MG63 (cell line): Measurements from ENCODE around the gene GSK3B. TPM values are rescaled to one million over a fixed set of nuclear protein-coding genes. Genes with fewer than 3 reads are reported as not detected.
"Not testable (repeated sequence)": the region's sequence is repeated elsewhere in the genome, so short reads cannot be mapped to it uniquely, and the experiment has no call there.

Source experiments
- DNase-seq: peaks from one replicate; pipeline ENCODE4 v3.0.0-alpha.2; 2020
- H3K27me3 ChIP-seq: fragments of 250-450 bp; sonication (Bioruptor Pico); 2 replicates; pipeline ENCODE4 v1.5.1; 2020; ENCODE audit warnings: mild to moderate bottlenecking, moderate library complexity
- H3K36me3 ChIP-seq: fragments of 250-450 bp; sonication (Bioruptor Pico); 2 replicates; pipeline ENCODE4 v1.5.1; 2020; ENCODE audit warnings: mild to moderate bottlenecking, moderate library complexity
- H3K4me3 ChIP-seq: fragments of 250-450 bp; sonication (Bioruptor Pico); 2 replicates; pipeline ENCODE4 v1.5.1; 2020; ENCODE audit warnings: mild to moderate bottlenecking, moderate library complexity
- H3K9me3 ChIP-seq: fragments of 250-450 bp; sonication (Bioruptor Pico); 2 replicates; pipeline ENCODE4 v1.5.1; 2020; ENCODE audit warnings: mild to moderate bottlenecking, moderate library complexity
- total RNA-seq: library from RNA; depleted of rRNA; stranded (reverse); fragments of >200 nt; shearing (Covaris generic); gene quantifications from 2 replicates; pipeline ENCODE4 v1.2.3, GENCODE V29; 2014; ENCODE audit warnings: low replicate concordance

The GSK3B gene
- total RNA-seq, 1 experiment from 2014 or later = 22.2 TPM

DNA sequence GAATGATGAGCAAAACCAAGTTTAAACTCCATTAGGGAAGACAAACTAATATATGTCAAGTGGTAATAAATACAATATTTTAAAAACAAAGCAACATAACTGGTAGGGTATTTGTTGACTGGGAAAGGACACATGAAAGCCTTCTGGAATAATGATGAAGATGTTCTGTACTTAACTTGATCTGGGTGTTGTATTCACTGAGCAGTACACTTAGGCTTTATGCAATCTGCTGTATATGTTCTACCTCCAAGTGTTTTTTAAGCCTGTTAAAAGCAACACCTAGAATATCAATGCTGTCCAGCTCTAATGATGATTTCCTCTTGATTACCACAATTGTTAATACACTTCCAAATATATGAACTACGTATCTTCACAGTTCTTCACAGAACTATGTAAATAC lies 46.6 kb downstream of the GSK3B start:
- Histone ChIP-seq H3K36me3 (peaks cover 4% of the 10 kb centered on the region; the same call in 1 of the 2 replicates), H3K27me3 (no peaks in the 10 kb centered on the region), H3K4me3 (no peak overlapping the region), H3K9me3 (peaks cover 12% of the 10 kb centered on the region)
- DNase-seq = no peak

DNA sequence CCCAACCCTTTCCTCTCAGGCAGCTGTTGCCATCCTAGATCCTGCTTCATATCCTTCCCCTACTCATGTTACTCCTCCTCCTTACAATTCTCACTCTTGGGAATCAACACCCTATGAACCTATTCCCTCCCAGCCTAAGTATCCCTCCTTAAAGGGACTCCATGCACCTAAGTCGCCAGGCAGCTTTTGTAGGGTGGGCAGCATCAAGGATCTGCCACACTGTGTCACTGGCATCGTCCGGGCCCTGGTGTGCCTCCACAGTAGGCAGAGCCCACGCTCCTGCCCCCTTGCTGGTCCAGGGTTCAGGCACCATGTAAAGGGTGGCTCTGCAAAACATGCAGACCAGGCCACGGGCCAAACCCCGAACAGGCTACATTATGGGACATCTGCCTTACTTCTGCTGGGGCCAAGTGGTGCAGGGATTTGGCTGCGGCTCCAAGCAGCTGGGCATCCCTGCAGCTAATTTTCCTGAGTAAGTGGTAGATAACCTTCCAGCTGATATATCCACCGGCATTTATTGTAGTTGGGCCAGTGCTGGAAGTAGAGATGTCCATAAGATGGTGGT lies 53.4 kb downstream of the GSK3B start:
- no peak for DNase-seq
- Histone ChIP-seq H3K27me3 (no peaks in the 10 kb centered on the region), H3K4me3 (no peak overlapping the region), H3K9me3 (peaks cover 39% of the 10 kb centered on the region), H3K36me3 (peaks cover 14% of the 10 kb centered on the region)

DNA sequence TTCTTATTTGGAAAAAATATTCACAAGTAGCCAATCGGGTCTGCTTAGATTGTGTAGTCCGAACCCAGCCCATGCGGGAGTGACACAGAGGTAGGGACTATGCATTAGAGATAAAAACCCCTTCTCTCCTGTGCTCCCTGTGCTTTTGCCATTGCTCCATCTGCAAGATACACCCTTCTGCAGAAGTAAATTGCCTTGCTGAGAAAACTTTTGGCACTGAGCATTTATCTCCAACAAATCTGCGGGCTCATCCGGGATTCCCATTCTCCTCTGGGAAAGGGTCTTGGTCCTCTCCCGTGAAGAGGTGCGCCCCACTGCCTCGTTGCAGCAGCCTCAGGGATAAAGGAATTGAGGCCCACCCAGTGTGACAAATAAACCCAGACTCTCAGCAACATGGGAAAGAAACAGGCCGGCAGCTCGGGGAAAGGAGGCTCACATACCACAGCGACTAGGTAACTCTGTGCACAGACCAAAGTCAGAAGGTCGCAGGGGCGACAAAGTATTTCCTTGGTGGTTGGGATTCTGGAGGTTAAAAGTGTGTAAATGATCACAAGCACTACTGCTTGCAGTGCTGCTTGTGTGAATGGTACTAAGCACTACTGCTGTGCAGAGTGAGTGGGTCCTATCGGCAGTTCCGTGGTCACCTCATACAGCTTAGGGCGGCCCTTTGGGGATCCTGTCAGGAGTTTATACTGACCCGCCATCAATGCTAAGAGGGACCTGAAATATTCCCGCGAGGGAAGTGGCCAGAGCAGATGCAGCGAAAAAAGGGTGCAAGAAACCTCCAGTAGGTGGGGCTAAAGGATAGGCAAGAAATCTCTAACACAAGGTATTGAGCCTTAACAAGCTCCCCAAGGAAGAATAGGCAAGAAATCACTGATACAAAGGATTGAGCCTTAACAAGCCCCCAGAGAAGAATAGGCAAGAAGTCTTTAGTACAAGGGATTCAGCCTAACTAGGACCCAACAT lies 54.3 kb downstream of the GSK3B start:
- peaks cover 34% of the 10 kb centered on the region for H3K9me3 ChIP-seq
- no peak overlapping the region for H3K4me3 ChIP-seq
- DNase-seq = no peak
- peaks cover 13% of the 10 kb centered on the region for H3K36me3 ChIP-seq
- H3K27me3 ChIP-seq = no peaks in the 10 kb centered on the region

DNA sequence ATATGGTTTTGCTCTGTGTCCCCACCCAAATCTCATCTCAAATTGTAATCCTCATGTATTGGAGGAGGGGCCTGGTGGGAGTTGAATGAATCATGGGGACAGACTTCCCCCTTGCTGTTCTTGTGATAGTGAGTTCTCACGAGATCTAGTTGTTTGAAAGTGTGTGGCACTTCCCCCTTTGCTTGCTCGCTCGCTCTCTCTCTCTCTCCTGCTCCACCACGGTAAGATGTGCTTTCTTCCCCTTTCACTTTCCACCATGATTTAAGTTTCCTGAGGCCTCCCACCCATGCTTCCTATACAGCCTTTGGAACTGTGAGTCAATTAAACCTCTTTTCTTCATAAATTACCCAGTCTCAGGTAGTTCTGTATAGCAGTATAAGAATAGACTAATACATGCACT lies 60.7 kb downstream of the GSK3B start:
- Histone ChIP-seq H3K4me3 (no peak overlapping the region), H3K36me3 (no peaks in the 10 kb centered on the region), H3K27me3 (no peaks in the 10 kb centered on the region), H3K9me3 (peaks cover 4% of the 10 kb centered on the region; the same call in 1 of the 2 replicates)
- DNase-seq = no peak

DNA sequence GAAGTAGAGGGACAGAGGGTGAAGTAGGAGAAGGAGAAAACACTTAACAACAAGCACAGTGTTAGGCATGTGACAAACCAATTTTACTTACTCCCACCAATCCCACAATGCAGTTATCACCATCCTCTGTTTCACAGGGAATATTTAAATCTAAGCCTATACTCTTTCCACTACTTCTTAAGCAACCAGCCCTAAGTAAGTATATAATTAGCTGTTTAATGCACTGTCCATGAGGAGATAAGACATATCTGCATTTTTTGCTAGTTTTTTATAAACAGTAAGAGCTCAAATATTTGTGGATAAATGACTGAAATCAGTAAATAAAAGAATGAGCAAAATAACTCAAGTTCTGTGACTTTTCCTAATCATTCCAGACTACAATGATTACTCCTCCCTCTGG lies 62.7 kb downstream of the GSK3B start:
- DNase-seq = no peak
- Histone ChIP-seq H3K27me3 (no peaks in the 10 kb centered on the region), H3K9me3 (no peaks in the 10 kb centered on the region), H3K4me3 (no peak overlapping the region), H3K36me3 (no peaks in the 10 kb centered on the region)

DNA sequence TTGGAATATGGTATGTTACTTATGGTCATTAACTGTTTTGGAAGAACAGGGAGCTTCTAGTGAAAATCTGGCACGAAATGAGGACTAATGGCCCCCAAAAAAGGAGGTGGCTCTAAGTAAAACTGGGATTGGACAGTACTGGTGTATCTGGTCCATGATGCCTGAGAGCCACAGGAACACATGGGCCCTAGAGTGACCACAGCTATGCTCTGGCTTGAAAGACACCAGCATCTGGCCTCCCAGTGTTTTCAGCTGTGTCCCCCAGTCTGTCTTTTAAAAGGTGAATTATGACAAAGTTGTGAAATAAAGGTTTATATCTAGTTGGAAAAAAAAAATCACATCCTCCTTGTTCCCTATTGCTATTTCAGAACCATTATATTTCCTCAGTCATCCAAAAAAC lies 64.5 kb downstream of the GSK3B start:
- Histone ChIP-seq H3K4me3 (no peak overlapping the region), H3K27me3 (no peaks in the 10 kb centered on the region), H3K36me3 (no peaks in the 10 kb centered on the region), H3K9me3 (no peaks in the 10 kb centered on the region)
- no peak for DNase-seq

DNA sequence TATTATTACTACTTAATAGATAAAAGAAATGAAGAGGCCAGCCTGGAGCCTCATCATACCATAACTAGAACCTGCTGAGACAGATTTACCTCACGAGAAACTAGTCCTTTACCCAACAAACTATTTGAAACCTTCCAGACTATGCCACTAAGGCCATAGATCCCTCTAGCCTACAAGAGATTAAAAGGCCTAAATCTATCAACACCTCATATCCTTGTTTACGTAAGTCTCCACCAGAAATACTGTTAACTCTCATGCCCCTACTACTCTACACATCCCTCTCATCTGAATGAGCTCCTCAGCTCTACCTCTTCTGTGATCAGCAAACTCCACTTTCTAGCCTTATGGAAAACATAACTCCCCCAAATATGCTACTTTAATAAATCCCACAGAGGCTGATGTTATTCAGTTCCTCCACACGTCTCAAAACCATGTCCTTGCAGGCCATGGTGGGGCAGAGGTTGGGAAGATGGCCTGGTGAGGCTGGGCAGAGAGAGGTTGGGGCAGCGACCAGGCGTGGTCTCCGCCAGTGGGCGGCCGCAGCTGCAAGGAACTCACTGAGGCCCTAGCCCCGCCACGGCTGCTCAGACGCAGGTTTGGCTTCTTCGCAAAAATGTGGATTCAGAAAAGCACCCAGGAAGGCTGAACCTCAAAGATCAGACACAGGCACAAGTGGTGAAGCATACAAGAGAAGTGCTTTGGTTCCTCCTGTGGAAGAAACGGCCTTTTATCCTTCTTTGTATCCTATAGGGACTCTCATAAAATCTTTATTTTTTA lies 65.8 kb downstream of the GSK3B start:
- no peak for DNase-seq
- no peak overlapping the region for H3K4me3 ChIP-seq
- no peaks in the 10 kb centered on the region for H3K27me3 ChIP-seq
- no peaks in the 10 kb centered on the region for H3K36me3 ChIP-seq
- H3K9me3 ChIP-seq = no peaks in the 10 kb centered on the region

DNA sequence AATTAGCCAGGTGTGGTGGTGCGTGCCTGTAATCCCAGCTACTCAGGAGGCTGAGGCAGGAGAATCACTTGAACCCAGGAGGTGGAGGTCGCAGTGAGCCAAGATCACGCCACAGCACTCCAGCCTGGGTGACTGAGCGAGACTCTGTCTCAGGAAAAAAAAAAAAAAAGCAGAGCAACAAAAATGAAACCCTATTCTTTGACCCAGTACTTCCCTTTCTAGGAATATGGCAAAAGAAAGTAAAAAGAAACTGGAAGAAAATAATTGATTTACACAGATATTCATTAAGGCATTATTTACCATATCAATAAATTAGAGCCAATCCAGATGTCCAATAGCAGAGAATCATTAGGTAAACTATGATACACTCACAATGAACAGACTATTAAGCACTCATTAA lies 67.0 kb downstream of the GSK3B start:
- Histone ChIP-seq H3K9me3 (no peaks in the 10 kb centered on the region), H3K4me3 (no peak overlapping the region), H3K36me3 (no peaks in the 10 kb centered on the region), H3K27me3 (no peaks in the 10 kb centered on the region)
- DNase-seq = no peak

DNA sequence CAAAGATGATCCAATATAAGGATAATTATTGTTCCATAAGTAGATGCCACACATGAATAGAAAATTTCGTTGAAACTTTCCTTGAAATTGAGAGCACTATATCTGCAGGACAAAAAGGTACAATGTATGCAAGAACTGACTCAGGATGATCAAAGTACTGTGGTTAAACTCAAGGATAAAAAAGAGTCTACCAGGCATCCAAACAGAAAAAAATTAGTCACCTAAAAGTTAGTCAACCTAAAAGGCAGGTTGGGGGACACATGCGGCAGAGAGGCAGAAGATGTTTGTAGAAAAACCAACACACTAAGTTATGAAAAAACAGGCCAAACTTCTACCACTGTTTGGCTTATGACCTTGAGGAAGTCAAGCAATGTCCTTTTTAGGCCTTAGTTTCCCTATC lies 68.7 kb downstream of the GSK3B start:
- H3K36me3 ChIP-seq = no peaks in the 10 kb centered on the region
- H3K4me3 ChIP-seq = no peak overlapping the region
- no peaks in the 10 kb centered on the region for H3K27me3 ChIP-seq
- no peak for DNase-seq
- no peaks in the 10 kb centered on the region for H3K9me3 ChIP-seq

DNA sequence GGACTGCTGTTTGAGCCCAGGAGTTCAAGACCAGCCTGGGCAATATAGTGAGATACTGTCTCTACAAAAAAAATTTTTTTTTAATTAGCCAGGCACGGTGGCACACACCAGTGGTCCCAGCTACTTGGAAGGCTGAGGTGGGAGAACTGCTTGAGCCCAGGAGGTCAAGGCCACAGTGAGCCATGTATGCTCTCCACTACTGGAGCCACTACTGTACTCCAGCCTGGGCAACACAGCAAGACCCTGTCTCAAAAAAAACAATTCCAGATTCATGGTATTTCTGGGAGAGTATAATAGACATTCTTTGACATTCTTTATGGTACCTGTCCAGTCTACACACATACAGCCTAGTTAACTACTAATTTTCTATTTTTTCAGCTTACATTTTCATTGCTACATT lies 70.1 kb downstream of the GSK3B start:
- no peak overlapping the region for H3K4me3 ChIP-seq
- H3K27me3 ChIP-seq = no peaks in the 10 kb centered on the region
- no peaks in the 10 kb centered on the region for H3K9me3 ChIP-seq
- DNase-seq = no peak
- no peaks in the 10 kb centered on the region for H3K36me3 ChIP-seq

DNA sequence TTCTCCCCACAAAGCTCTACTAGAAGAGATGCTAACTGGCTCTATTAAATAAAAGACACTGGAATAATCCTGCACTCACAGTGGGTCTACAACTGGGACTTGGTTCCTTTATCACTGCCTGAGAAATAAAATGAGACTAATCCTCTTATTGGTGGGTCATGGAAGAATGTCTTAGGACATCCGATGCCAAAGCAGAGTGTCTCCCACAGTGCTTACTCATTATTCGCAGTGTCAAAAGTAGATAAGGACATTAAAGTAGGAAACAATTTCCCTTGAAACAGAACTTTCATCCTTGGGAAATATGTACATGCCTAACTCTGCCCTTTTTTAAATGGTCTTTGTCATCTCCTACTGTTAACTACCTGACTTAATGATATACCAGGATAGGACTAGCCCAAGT lies 71.5 kb downstream of the GSK3B start:
- Histone ChIP-seq H3K9me3 (no peaks in the 10 kb centered on the region), H3K27me3 (no peaks in the 10 kb centered on the region), H3K36me3 (no peaks in the 10 kb centered on the region), H3K4me3 (no peak overlapping the region)
- no peak for DNase-seq

DNA sequence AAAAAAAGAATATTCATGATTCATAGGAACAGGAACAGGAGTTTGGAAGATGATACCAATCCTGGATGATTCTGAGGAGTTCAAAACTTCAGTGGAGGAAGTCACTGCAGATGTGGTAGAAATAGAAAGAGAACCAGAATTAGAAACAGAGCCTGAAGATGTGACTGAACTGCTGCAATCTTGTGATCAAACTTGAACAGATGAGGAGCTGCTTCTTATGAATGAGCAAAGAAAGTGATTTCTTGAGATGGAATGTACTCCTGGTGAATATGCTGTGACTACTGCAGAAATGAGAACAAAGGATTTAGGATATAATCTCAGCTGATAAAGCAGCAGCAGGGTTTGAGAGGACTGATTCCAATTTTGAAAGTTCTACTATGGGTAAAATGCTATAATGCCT lies 72.7 kb downstream of the GSK3B start:
- no peaks in the 10 kb centered on the region for H3K9me3 ChIP-seq
- no peaks in the 10 kb centered on the region for H3K36me3 ChIP-seq
- DNase-seq = no peak
- H3K4me3 ChIP-seq = no peak overlapping the region
- H3K27me3 ChIP-seq = no peaks in the 10 kb centered on the region

DNA sequence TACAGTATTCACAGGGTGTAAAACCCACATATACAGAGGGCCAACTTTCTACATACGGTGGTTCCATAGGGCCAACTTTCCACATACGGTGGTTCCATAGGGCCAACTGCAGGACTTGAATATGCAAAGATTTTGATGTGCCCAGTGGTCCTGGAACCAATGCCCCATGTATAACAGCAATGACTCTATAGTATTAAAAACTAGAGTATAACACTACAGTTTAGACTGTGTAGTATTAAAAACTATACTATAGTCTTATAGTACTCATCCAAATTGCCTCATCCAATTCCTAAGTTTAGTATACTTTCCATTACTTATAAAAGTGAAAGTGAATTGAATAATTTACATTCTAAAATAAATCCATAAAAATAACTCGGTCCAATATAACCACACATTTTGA lies 75.9 kb downstream of the GSK3B start:
- DNase-seq = no peak
- Histone ChIP-seq H3K36me3 (no peaks in the 10 kb centered on the region), H3K9me3 (no peaks in the 10 kb centered on the region), H3K4me3 (no peak overlapping the region), H3K27me3 (no peaks in the 10 kb centered on the region)

DNA sequence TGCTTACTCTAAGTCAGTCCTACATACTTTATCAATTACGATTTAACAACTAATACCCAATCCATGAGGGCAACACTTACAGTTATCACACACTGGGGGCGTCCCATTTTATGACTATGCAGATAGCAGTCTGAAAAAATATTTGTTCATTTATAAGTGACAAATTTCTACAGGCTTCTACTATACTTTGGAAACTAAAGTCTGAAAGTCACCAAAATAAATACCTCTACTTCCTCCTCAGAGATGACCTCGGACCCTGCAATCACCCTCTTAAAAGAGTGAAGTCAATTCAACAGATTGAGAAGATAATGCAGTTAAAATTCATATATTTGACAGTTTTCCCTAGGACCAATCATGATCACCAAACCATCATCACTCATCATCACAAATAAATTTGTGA lies 76.6 kb downstream of the GSK3B start:
- no peaks in the 10 kb centered on the region for H3K9me3 ChIP-seq
- H3K27me3 ChIP-seq = no peaks in the 10 kb centered on the region
- DNase-seq = no peak
- H3K4me3 ChIP-seq = no peak overlapping the region
- no peaks in the 10 kb centered on the region for H3K36me3 ChIP-seq

DNA sequence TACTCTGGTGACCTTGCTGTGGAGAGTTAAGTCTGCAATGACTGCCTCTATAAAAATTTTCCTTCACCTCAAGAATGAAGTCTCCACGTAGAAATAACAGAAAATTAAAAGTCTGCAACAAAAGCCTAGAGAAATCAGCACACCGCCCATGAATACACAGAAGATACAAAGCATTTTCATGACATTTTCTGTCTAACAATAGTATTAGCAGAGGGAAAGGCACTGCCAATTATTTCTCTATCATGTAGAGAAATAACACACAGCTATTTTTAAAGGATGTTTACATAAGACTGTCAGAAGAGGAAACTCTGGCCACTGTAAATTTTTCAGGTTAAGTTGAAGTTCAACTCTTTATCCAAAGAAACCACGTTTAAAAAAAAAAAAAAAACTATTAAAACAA lies 80.8 kb downstream of the GSK3B start:
- Histone ChIP-seq H3K27me3 (no peaks in the 10 kb centered on the region), H3K36me3 (no peaks in the 10 kb centered on the region), H3K4me3 (no peak overlapping the region), H3K9me3 (peaks cover 15% of the 10 kb centered on the region)
- DNase-seq = no peak

DNA sequence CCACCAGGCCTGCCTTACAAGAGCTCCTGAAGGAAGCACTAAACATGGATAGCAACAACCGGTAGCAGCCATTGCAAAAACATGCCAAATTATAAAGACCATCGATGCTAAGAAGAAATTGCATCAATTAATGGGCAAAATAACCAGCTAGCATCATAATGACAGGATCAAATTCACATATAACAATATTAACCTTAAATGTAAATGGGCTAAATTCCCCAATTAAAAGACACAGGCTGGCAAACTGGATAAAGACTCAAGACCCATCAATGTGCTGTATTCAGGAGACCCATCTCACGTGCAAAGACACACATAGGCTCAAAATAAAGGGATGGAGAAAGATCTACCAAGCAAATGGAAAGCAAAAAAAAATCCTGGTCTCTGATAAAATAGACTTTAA lies 88.5 kb downstream of the GSK3B start:
- DNase-seq, H3K27me3 ChIP-seq, H3K36me3 ChIP-seq, H3K4me3 ChIP-seq: not testable (repeated sequence)
- H3K9me3 ChIP-seq = peaks cover 41% of the 10 kb centered on the region

DNA sequence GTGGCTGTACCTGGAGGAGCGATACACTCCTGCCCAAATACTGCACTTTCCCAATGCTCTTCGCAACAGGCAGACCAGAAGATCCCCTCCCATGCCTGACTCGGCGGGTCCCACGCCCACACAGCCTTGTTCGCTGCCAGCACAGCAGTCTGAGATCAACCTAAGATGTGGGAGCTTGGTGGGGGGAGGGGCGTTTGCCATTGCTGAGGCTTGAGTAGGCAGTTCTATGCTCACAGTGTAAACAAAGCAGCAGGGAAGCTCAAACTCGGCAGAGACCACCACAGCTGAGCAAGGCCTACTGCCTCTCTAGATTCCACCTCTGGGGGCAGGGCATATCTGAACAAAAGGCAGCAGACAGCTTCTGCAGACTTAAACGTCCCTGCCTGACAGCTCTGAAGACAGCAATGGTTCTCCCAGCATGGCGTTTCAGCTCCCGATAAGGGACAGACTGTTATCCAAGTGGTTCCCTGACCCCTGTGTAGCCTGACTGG lies 90.2 kb downstream of the GSK3B start:
- Histone ChIP-seq H3K9me3 (peaks cover 29% of the 10 kb centered on the region), H3K36me3 (peaks cover 21% of the 10 kb centered on the region)
- H3K4me3 ChIP-seq, H3K27me3 ChIP-seq: not testable (repeated sequence)
- DNase-seq = peak; percentile 31
